8988T (cell line): Measurements from ENCODE around the gene SLC2A11.

Source experiments
- DNase-seq: peaks from one replicate; pipeline ENCODE4 v3.0.0; 2011

SLC2A11 gene, protein sequence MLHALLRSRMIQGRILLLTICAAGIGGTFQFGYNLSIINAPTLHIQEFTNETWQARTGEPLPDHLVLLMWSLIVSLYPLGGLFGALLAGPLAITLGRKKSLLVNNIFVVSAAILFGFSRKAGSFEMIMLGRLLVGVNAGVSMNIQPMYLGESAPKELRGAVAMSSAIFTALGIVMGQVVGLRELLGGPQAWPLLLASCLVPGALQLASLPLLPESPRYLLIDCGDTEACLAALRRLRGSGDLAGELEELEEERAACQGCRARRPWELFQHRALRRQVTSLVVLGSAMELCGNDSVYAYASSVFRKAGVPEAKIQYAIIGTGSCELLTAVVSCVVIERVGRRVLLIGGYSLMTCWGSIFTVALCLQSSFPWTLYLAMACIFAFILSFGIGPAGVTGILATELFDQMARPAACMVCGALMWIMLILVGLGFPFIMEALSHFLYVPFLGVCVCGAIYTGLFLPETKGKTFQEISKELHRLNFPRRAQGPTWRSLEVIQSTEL

GRCh38 chr22:23857606-23858483, at the start of gene SLC2A11:
Gene SLC2A11, plus strand, starts transcription at chr22:23857875. Its CDS starts 125 bp downstream, at chr22:23858000.
- peak; percentile 84 for DNase-seq

DNA sequence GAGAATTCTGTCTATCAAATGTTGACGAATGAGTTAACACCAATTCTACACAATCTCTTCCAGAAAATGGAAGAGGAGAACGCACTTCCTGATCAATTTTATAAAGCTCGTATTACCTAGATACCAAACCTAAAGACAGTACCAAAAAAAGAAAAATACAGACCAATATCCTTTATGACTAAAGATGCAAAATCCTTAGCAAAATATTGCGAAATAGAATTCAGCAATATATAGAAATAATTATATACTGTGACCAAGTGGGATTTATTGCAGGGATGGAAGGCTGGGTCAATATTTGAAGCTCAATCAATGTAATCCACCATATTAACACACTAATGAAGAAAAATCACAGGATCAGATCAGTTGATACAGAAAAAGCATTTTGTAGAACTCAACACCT, 45.3 kb upstream of the SLC2A11 start:
- no peak for DNase-seq

- no peak for DNase-seq
Observed at GRCh38 chr22:23815541-23816155, 42.0 kb upstream of the SLC2A11 start.

- no peak for DNase-seq
Observed at GRCh38 chr22:23816156-23816976, 41.3 kb upstream of the SLC2A11 start.

GRCh38 chr22:23817146-23817545, 40.5 kb upstream of the SLC2A11 start:
- DNase-seq: no peak

- DNase-seq: no peak
Observed at GRCh38 chr22:23818541-23818940, 39.1 kb upstream of the SLC2A11 start.

- DNase-seq: no peak
Observed at GRCh38 chr22:23820748-23821211, 36.9 kb upstream of the SLC2A11 start.

DNA sequence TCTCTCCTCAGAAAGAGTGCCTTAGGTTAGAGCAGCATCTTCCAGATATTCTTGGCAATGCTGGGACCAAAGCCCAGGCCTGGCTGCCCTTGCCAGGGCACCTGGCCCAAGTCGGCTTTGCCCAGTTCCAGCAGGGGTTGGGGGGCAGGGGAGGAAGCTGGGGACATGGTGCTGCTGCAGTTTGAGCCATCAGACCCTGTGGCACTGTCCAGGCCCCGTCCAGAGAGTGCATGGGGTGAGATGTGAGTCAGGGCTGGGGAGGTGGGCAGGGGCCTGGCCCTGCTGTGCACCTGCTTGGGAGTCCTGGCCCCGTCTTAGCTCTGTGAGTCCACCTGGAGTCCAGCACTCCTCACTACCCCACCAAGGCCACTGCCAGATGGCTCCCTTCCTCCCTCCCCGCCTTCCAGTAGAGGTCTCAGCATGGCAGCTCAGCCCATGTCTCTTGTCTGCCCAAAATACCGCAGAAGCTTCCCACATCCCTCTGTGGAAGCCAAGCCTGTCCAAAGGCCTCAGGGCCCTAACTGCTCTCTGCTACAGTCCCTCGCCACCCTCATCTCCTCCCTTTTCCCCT, 35.5 kb upstream of the SLC2A11 start:
- DNase-seq: no peak

GRCh38 chr22:23823331-23823791, 34.3 kb upstream of the SLC2A11 start:
- DNase-seq: no peak

- no peak for DNase-seq
Observed at GRCh38 chr22:23824476-23825245, 33.0 kb upstream of the SLC2A11 start.

GRCh38 chr22:23825246-23825905, 32.3 kb upstream of the SLC2A11 start:
- DNase-seq: no peak

- no peak for DNase-seq
Observed at GRCh38 chr22:23826510-23827350, 30.9 kb upstream of the SLC2A11 start.

- DNase-seq: no peak
Observed at GRCh38 chr22:23827351-23827995, 30.2 kb upstream of the SLC2A11 start.

GRCh38 chr22:23828800-23829680, 28.6 kb upstream of the SLC2A11 start:
- DNase-seq: no peak

DNA sequence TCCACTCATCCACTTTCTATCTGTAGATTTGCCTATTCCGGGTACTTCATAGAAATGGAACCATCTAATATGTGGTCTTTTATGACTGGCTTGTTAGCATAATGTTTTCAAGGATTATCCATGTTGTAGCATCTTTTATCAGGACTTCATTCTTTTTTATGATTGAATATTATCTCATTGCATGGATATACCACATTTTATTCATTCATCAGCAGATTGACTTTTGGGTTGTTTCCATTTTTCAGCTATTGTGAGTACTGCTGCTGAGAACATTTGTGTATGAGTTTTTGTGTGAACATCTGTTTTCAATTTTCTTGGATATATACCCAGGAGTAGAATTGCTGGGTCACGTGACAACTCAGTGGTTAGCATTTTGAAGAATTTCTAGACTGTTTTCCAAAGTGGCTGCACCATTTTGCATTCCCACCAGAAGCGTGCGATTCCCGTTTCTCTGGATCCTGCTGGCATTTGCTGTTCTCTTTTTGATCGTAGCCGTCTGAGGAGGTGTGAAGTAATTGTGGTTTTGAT, 27.8 kb upstream of the SLC2A11 start:
- DNase-seq: no peak

- no peak for DNase-seq
Observed at GRCh38 chr22:23831261-23831660, 26.4 kb upstream of the SLC2A11 start.

DNA sequence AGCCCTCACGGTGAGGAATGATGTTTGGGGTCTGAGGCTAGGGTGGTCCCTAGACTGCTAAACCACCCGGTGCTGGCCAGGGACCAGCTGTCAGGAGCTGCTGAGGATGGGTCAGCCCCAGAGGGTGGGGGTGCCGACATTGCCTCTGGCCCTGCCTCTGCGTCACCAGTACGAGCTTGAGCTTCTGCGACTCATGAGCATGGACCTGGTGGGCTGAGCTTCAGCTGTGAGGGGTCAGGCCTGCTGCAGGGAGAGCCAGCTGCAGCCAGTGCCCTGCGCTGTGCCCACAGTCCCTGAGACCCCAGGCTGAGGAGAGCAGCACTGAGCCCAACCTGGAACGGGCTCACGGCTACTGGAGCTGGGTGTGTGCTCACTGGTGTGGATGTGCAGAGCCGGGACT, 25.9 kb upstream of the SLC2A11 start:
- DNase-seq: no peak
